Astrocyte of the spinal cord (primary cell): ENCODE measurements around the gene ZNF776.
A peak's percentile ranks its signal among the peaks of the same experiment; 100 is the strongest.

Experiments used
- DNase-seq: peaks from one replicate; pipeline ENCODE4 v3.0.0; 2011; ENCODE audit warnings: low read depth, low spot score
- H3K4me3 ChIP-seq: 2 replicates; pipeline ENCODE4 v1.5.1; 2011; ENCODE audit warnings: low read depth, mild to moderate bottlenecking, low read length, moderate library complexity
- in situ Hi-C: cut with HindIII; loops from 2 replicates; pipeline ENCODE4 v1.10.0; 2017; ENCODE audit warnings: low sequenced_read_pairs
- TF ChIP-seq, protein P1 (sequence below): IDR thresholded peaks from 2 replicates; pipeline ENCODE4 v1.5.1; 2012; ENCODE audit warnings: low read depth, mild to moderate bottlenecking, low read length, inconsistent platforms

Gene ZNF776

DNA sequence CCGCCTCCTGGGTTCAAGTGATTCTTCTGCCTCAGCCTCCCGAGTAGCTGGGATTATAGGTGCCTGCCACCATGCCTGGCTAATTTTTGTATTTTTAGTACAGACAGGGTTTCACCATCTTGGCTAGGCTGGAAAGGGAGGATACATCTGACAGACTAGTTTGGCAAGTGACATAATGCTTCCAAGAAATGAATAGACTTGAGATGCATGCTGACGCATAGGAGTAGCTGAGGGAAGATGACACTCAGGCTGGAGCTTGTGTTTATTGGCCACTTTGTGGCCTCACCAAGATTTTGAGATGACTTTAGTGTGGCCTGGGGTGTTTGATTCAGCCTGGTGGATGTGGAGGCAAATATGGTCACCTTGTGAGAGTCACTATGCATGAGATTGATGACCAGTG lies 26.9 kb downstream of the ZNF776 start:
- DNase-seq = no peak
- no peak overlapping the region for H3K4me3 ChIP-seq
- in situ Hi-C loops = no loop called here
- TF ChIP-seq, protein P1, sequence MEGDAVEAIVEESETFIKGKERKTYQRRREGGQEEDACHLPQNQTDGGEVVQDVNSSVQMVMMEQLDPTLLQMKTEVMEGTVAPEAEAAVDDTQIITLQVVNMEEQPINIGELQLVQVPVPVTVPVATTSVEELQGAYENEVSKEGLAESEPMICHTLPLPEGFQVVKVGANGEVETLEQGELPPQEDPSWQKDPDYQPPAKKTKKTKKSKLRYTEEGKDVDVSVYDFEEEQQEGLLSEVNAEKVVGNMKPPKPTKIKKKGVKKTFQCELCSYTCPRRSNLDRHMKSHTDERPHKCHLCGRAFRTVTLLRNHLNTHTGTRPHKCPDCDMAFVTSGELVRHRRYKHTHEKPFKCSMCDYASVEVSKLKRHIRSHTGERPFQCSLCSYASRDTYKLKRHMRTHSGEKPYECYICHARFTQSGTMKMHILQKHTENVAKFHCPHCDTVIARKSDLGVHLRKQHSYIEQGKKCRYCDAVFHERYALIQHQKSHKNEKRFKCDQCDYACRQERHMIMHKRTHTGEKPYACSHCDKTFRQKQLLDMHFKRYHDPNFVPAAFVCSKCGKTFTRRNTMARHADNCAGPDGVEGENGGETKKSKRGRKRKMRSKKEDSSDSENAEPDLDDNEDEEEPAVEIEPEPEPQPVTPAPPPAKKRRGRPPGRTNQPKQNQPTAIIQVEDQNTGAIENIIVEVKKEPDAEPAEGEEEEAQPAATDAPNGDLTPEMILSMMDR = no peak

DNA sequence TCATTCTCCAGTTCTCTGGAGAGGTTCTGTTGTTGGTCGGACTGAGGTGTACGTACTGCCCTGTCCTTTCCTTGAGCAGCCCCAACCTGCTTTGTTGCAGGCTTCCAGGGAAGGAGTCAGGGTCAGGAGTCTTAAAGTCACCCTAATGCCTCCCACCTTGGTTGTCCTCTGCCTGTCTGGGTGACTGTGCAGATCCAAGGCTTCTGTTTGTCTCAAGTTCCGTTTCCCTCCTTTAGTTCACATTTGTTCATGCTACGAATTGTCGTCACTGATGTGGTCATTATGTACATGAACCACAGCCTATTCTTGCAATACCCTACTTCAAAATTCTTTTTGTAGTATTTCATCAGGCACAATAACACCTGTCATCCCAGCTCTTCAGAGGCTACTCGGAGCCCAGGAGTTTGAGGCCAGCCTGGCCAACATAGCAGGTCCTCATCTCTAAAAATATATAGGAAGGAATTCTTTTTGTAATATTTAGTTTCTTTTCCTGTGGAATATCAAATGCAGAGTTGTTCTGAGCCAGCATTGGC lies 30.2 kb downstream of the ZNF776 start:
- DNase-seq = no peak
- H3K4me3 ChIP-seq = no peak overlapping the region
- TF ChIP-seq, protein P1 = no peak
- in situ Hi-C loops = no loop called here

DNA sequence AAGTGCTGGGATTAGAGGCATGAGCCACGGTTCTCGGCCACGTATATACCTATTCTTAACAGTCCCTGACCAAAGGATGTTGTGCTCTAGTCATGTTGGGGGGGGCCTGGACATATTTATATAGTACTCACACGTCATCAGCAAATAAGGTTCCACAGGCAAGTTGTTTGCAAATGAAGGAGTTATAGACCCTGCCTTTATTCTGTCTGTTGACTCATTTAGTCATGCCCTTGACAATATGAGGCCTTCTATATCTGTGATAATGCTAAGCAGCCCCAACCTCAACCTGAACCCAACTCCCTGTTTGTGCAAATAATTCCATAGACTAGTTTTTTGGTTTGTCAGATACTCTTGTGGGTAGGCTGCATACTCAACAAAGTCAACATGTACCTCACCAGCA lies 31.7 kb downstream of the ZNF776 start:
- TF ChIP-seq, protein P1 = no peak
- no peak overlapping the region for H3K4me3 ChIP-seq
- in situ Hi-C loops = no loop called here
- DNase-seq = no peak

DNA sequence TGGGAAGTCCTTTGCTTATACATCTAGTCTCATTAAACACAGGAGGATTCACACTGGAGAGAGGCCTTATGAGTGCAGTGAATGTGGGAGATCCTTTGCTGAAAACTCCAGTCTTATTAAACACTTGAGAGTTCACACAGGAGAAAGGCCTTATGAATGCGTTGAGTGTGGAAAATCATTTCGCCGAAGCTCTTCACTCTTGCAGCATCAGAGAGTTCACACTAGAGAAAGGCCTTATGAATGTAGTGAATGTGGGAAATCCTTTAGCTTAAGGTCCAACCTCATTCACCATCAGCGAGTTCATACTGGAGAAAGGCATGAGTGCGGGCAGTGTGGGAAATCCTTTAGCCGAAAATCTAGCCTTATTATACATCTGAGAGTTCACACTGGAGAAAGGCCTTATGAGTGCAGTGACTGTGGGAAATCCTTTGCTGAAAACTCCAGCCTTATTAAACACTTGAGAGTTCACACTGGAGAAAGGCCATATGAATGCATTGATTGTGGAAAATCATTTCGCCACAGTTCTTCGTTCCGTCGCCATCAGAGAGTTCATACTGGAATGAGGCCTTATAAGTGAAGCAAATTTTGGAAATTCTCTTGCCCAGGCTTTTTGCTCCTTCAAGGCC lies 32.7 kb downstream of the ZNF776 start:
- in situ Hi-C loops = no loop called here
- DNase-seq = peak; percentile 13
- no peak overlapping the region for H3K4me3 ChIP-seq
- TF ChIP-seq, protein P1 = no peak

DNA sequence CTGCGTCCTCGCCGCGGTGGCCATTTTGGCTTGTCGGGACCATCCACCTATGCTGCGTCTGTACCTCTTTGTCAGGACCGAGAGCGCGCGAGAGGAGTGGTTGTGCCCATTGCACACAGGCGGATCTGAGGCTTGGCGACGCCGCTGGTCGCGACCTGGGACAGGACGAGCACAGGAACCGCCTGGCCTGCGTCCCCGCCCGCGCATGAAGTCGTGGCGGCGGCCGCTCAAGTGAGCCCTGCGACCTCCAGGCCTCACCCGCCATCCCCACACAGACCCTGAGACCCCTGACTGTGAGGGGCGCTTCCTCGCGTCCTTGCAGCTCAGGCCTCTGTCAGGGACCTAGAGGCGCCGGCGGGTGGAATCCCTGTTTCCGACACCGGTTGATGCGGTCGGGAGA lies 39.7 kb downstream of the ZNF776 start:
- TF ChIP-seq, protein P1 = no peak
- DNase-seq = no peak
- H3K4me3 ChIP-seq = no peak overlapping the region
- in situ Hi-C loops = no loop called here

DNA sequence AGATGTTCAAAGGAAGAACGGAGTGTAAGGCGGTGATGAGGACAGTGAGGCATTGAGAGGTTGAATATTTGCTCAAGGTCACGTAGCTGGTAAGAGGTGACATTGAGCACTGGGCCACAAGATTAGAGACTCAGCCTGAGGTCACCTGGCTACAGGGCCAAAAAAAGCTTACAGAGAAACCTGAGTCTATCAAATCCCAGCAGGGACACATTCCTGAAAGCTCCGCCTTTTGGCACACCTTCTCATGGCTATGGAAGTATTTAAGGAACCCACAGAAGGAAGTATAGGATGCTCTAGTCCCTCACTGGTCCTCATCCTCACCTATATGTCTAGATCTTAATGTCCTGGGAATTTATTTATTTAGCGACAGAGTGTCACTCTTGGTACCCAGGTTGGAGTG lies 40.3 kb downstream of the ZNF776 start:
- TF ChIP-seq, protein P1 = no peak
- H3K4me3 ChIP-seq = no peak overlapping the region
- in situ Hi-C loops = no loop called here
- DNase-seq = no peak
